Stimulated activated naive CD8-positive, alpha-beta T cell treated with anti-CD3 and anti-CD28 coated beads, Interleukin-15, Interleukin-2, amounts not matched to agents 100 ng/mL and 50 ng/mL, for 24 hours (primary cell): ENCODE measurements around the gene TNFRSF18.
"Not testable (repeated sequence)": the region's sequence is repeated elsewhere in the genome, so short reads cannot be mapped to it uniquely, and the experiment has no call there.

Experiments
- H3K27ac Mint-ChIP-seq: one replicate; pipeline ENCODE4 v1.8.0; 2021; ENCODE audit warnings: mild to moderate bottlenecking, mixed read lengths
- H3K27me3 Mint-ChIP-seq: one replicate; pipeline ENCODE4 v1.8.0; 2021; ENCODE audit warnings: mixed read lengths
- H3K36me3 Mint-ChIP-seq: one replicate; pipeline ENCODE4 v1.8.0; 2021; ENCODE audit warnings: low read depth, mixed read lengths
- H3K4me1 Mint-ChIP-seq: one replicate; pipeline ENCODE4 v1.8.0; 2021; ENCODE audit warnings: low read depth, mixed read lengths
- H3K4me3 Mint-ChIP-seq: one replicate; pipeline ENCODE4 v1.8.0; 2021; ENCODE audit warnings: mild to moderate bottlenecking, mixed read lengths
- H3K9me3 Mint-ChIP-seq: one replicate; pipeline ENCODE4 v1.8.0; 2021; ENCODE audit warnings: mixed read lengths

The TNFRSF18 gene

GRCh38 chr1:1203561-1204424, 2.6 kb downstream of the TNFRSF18 start:
- Mint-ChIP-seq H3K4me3 (peak overlapping the region; percentile 79), H3K4me1 (peaks cover 37% of the 10 kb centered on the region), H3K27ac (no peak overlapping the region), H3K9me3 (no peaks in the 10 kb centered on the region), H3K27me3 (no peaks in the 10 kb centered on the region), H3K36me3 (no peaks in the 10 kb centered on the region)

DNA sequence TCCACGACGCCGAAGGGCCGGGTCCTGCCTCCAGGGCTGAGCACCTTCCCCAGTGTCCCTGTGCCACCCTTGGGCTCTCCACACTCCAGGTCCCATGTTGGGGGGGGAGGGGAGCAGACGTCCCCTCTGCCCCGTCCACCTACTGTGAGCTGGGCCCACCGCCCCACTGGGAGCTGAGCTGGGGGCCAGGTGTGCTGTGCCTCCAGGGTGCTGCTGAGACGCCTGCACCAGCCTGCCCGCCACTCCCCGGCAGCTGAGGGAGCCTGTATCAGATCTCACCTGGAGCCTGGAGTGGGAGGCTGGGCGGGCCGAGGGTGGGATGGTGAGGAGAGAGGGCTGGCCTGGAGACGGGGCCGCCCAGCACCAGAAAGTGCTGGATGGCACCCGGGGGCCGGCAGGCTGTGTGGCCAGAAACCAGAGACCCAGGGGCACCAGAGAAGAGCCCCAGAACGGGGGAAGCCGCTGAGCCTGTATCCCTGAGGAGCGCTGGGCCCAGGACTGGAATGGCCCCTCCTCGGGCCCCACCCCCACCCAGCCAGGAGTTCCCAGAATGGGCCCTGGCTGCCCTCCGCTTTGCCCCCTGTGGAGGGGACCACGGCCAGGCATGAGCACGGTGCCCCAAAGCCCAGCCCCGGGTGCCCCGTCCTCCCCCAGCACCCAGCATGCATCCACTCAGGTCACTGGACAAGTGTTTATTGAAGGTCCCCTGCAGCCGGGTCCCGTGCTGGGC, 3.4 kb downstream of the TNFRSF18 start:
- H3K4me1 Mint-ChIP-seq = peaks cover 29% of the 10 kb centered on the region
- H3K27ac Mint-ChIP-seq = no peak overlapping the region
- H3K36me3 Mint-ChIP-seq = no peaks in the 10 kb centered on the region
- H3K9me3 Mint-ChIP-seq = no peaks in the 10 kb centered on the region
- no peak overlapping the region for H3K4me3 Mint-ChIP-seq
- no peaks in the 10 kb centered on the region for H3K27me3 Mint-ChIP-seq

DNA sequence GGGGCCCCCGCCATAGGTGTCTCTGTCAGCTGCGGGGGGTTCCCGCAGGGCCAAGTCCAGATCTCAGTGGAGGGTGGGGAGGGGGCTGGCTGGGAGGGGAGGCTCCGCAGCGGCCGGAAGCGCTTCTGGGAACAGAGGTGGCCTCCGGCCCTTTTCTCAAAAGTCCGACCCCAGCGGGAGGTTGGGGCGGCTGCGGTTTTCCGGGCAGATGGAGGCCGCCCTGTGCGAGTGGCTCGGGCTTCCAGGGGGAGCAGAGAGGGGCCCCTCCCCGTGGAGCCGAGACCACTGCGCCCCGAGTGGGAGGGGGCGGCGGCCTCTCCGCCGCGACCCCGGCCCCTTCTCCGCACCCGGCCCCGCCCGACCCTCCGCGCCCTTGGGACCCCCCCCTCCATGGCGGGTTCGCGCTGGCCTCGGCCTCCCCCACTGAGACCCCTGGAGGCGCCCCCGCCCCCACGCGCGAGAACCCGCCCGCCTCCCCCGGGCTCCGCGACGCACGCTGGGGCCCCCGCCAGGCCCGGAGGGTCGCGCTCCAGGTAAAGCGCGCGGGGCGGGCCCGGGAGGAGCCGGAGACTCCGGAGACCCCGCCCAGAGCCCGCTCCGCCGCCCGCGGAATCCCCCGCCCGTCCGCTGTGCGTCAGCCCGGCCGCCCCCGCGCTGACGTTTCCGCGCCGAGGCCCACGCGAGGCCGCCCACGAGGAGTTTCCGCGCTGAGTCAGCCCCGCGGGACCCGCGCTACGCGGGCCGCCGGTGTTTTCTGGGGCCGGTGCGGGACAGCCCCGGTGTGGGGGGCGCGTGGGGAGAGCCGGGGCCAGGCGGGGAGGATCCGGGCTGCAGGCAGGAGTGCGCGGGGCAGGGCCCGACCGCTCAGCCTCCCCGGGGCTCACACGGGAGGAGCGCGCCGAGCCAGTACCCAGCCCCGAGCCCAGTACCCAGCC, 5.2 kb downstream of the TNFRSF18 start:
- no peak overlapping the region for H3K27ac Mint-ChIP-seq
- H3K9me3 Mint-ChIP-seq = no peaks in the 10 kb centered on the region
- H3K27me3 Mint-ChIP-seq = no peaks in the 10 kb centered on the region
- peak overlapping the region; percentile 39 for H3K4me3 Mint-ChIP-seq
- H3K36me3 Mint-ChIP-seq = no peaks in the 10 kb centered on the region
- H3K4me1 Mint-ChIP-seq = peaks cover 13% of the 10 kb centered on the region

DNA sequence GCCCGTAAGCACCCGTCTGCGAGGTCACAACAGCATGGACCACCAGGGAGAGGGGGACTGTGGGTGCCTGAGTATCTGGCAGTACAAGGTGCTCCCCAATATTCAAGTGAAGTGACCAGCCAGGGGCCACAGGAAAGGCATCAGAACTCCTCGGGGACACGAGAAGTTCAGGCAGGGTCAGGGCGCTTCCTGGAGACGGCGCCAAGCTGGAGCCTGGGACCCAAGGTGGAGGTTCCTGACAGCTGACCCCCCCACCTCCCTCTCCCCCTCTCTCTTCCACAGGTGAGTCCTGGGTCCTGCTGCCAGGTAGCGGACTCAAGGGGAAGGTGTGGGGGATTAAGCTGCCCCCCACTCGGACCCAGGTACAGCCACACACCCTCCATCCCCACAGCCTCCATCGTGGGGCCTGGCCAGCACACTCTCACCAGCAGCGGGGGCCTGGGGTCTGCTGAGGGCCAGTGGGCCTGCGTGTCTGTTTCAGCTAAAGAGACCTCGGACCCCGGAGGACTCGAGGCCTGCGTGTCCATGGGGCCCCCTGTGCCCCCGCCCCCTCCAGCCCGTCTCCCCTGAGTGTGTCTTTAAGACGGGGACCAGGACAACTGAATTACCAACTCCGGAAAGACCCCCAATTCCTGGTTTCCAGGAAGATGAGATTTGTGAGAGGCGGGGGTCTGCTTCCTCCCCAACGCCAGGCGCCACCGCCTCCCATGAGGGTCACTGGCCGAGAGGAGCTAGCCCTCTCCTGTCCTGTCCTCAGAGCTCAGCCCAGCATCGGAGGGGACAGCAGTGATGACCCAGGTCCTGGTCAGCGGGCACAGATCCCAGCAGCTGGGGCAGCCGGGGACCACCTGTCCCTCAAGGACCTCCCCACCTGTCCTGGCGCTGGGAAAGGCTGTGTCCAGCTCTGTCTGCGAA, 6.2 kb downstream of the TNFRSF18 start:
- no peaks in the 10 kb centered on the region for H3K27me3 Mint-ChIP-seq
- no peaks in the 10 kb centered on the region for H3K9me3 Mint-ChIP-seq
- H3K27ac Mint-ChIP-seq = peak overlapping the region; percentile 67
- H3K4me3 Mint-ChIP-seq = peak overlapping the region; percentile 39
- peaks cover 13% of the 10 kb centered on the region for H3K4me1 Mint-ChIP-seq
- H3K36me3 Mint-ChIP-seq = no peaks in the 10 kb centered on the region

DNA sequence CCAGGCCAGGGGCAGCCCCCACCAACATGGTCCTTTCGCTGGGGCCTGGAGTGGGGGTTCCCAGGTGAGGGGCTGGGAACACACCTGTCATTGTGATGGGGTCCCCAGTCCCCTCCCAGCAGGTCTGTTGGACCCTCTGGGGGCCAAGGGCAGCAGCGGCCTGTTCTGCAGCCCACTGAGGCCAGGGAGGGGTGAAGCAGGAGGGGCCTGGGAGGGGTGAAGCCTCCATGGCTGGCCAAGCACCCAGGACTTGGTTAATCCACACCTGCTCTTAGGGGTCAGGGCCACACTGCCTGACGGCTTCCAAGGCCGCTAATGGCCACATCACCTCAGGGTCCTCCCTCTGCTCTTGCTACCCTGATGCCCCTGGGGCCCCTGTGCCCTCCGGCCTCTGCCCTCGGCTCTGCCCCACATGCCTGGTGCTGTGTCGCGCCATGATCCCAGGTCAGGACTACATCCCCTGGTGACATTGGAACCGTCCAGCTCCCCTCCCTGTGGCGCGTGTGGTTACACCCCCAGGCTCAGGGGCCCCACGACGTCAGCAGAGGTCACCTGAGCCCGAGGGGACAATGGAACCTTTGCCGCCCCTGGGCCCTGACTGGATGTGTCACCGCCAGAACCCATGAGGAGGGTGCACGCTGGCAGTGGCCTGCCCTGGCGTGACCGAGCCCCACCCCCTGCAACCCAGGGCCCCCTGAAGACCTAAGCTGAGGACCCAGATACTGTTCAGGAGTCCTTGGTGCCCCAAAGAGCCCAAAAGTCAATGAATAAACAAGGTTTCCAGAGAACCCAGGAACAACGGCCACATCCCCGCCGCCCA, 7.0 kb downstream of the TNFRSF18 start:
- Mint-ChIP-seq H3K4me1 (peaks cover 13% of the 10 kb centered on the region), H3K27me3 (no peaks in the 10 kb centered on the region), H3K4me3 (no peak overlapping the region), H3K27ac (peak overlapping the region; percentile 67), H3K36me3 (peaks cover 5% of the 10 kb centered on the region), H3K9me3 (no peaks in the 10 kb centered on the region)

GRCh38 chr1:1198423-1199140, 7.8 kb downstream of the TNFRSF18 start:
- no peak overlapping the region for H3K27ac Mint-ChIP-seq
- no peaks in the 10 kb centered on the region for H3K27me3 Mint-ChIP-seq
- H3K4me3 Mint-ChIP-seq = no peak overlapping the region
- H3K4me1 Mint-ChIP-seq = peaks cover 13% of the 10 kb centered on the region
- peaks cover 5% of the 10 kb centered on the region for H3K36me3 Mint-ChIP-seq
- no peaks in the 10 kb centered on the region for H3K9me3 Mint-ChIP-seq

DNA sequence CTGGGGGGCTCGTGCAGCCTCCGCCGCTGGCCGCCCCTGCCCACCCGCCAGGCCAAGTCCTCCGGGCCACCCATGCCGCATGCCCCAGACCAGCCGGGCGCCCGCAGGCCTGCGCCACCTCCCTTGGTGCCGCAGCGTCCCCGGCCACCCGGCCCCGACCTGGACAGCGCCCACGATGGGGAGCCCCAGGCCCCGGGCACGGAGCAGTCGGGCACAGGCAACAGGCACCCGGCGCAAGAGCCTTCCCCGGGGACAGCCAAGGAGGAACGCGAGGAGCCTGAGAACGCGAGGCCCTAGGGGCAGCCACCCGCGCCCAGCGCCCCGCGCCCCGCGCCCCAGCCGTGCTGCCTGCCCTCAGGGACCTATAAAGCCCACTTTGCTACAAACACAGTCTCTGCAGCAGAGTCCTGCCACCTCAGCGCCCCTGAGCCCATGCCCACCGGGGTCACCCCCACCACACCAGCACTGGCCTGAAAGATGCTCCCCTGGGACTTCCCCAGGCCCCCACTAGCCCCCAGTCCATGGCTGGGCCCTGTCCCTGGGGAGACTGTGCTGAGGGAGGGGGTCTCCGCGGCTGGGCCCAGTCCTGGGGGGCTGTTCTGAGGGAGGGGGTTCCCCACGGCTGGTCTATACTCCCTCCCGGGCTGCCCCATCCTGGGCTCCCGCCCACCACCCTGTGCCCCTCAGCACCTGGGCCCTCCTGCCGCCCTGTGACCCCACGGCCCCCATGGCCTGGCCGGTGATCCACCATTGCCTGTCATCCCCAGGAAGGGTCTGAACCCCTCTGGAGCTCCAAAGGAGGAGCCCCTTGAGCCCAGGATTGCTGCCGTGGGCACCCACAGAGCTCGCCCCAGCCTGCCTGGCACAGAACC, 8.6 kb downstream of the TNFRSF18 start:
- no peak overlapping the region for H3K27ac Mint-ChIP-seq
- H3K4me3 Mint-ChIP-seq = no peak overlapping the region
- H3K9me3 Mint-ChIP-seq = no peaks in the 10 kb centered on the region
- H3K27me3 Mint-ChIP-seq = no peaks in the 10 kb centered on the region
- peaks cover 5% of the 10 kb centered on the region for H3K36me3 Mint-ChIP-seq
- peaks cover 13% of the 10 kb centered on the region for H3K4me1 Mint-ChIP-seq

DNA sequence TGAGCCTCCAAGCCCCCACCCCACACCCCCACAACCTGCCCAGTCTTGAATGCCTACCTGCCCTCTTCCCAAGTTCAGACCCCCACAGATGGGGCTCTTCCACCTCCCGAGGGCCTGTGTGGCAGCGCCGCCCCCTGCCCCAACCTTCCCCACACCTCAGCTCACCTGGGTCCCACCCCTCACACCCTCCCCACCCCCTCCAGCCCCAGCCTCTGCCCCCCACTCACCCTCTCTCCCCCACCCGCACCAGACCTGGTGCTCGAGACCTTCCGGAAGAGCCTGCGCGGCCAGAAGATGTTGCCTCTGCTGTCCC, 9.2 kb downstream of the TNFRSF18 start:
- Mint-ChIP-seq H3K27ac (no peak overlapping the region), H3K4me1 (peaks cover 13% of the 10 kb centered on the region), H3K9me3 (peaks cover 1% of the 10 kb centered on the region), H3K4me3 (no peak overlapping the region), H3K27me3 (no peaks in the 10 kb centered on the region), H3K36me3 (peaks cover 7% of the 10 kb centered on the region)

GRCh38 chr1:1196431-1197187, 9.8 kb downstream of the TNFRSF18 start:
- Mint-ChIP-seq H3K4me1 (peaks cover 13% of the 10 kb centered on the region), H3K4me3 (no peak overlapping the region), H3K36me3 (peaks cover 10% of the 10 kb centered on the region), H3K27ac (no peak overlapping the region), H3K27me3 (no peaks in the 10 kb centered on the region), H3K9me3 (peaks cover 5% of the 10 kb centered on the region)

GRCh38 chr1:1195726-1196125, 10.7 kb downstream of the TNFRSF18 start:
- not testable (repeated sequence) for H3K27me3 Mint-ChIP-seq, H3K4me3 Mint-ChIP-seq, H3K9me3 Mint-ChIP-seq, H3K27ac Mint-ChIP-seq
- Mint-ChIP-seq H3K4me1 (peaks cover 13% of the 10 kb centered on the region), H3K36me3 (peaks cover 10% of the 10 kb centered on the region)

DNA sequence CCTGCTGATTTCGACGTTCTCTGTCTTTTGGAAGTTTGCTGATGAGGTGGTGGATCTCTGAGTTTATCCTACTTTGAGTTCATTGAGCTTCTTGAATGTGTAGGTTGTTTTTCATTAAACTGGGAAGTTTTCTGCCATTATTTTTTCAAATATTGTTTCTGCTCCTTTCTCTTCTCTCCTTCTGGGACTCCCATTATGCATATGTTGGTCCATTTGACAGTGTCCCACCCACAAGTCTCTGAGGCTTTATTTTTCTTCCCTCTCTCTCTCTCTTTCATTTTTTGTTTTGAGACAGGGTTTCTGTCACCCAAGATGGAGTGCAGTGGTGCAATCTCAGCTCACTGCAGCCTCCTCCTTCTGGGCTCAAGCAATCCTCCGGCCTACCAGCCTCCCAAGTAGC, 11.7 kb downstream of the TNFRSF18 start:
- no peaks in the 10 kb centered on the region for H3K27me3 Mint-ChIP-seq
- H3K9me3 Mint-ChIP-seq = peaks cover 5% of the 10 kb centered on the region
- peaks cover 10% of the 10 kb centered on the region for H3K36me3 Mint-ChIP-seq
- peaks cover 3% of the 10 kb centered on the region for H3K4me1 Mint-ChIP-seq
- no peak overlapping the region for H3K4me3 Mint-ChIP-seq
- peak overlapping the region; percentile 22 for H3K27ac Mint-ChIP-seq

DNA sequence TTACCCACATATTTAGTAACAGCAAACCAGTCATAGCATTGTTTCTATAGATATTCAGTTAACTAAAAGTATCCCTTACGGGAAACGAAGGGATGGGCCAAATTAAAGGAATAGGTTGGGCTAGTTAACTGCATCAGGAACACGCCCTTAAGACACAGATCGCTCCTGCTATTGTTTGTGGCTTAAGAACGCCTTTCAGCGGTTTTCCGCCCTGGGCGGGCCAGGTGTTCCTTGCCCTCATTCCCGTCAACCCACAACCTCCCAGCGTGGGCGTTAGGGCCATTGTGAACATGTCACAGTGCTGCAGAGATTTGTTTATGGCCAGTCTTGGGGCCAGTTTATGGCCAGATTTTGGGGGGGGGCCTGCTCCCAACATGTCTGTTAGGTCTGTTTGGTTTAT, 14.7 kb downstream of the TNFRSF18 start:
- peaks cover 5% of the 10 kb centered on the region for H3K9me3 Mint-ChIP-seq
- no peak overlapping the region for H3K27ac Mint-ChIP-seq
- no peaks in the 10 kb centered on the region for H3K4me1 Mint-ChIP-seq
- no peaks in the 10 kb centered on the region for H3K27me3 Mint-ChIP-seq
- H3K4me3 Mint-ChIP-seq = no peak overlapping the region
- peaks cover 10% of the 10 kb centered on the region for H3K36me3 Mint-ChIP-seq
